Activated CD4-positive, CD25-positive, alpha-beta regulatory T cell treated with anti-CD3 and anti-CD28 coated beads, Interleukin-2, amount 50 U/mL, for 16 hours (primary cell): Measurements from ENCODE around the gene SCAMP4.
A peak's percentile ranks its signal among the peaks of the same experiment; 100 is the strongest.
"Not testable (repeated sequence)": the region's sequence is repeated elsewhere in the genome, so short reads cannot be mapped to it uniquely, and the experiment has no call there.

Experiments used
- DNase-seq: peaks from one replicate; pipeline ENCODE4 v3.0.0-alpha.2; 2020; ENCODE audit warnings: low read depth, low spot score

The SCAMP4 gene

GRCh38 chr19:1866693-1867348 is 38.4 kb upstream of the SCAMP4 start:
- no peak for DNase-seq

GRCh38 chr19:1867349-1867724 is 37.9 kb upstream of the SCAMP4 start:
- DNase-seq = no peak

GRCh38 chr19:1868971-1869370 is 36.2 kb upstream of the SCAMP4 start:
- no peak for DNase-seq

- DNase-seq = no peak
Observed at GRCh38 chr19:1871140-1871597, 34.0 kb upstream of the SCAMP4 start.

- DNase-seq = no peak
Observed at GRCh38 chr19:1871630-1872029, 33.6 kb upstream of the SCAMP4 start.

- DNase-seq = no peak
Observed at GRCh38 chr19:1872807-1873523, 32.2 kb upstream of the SCAMP4 start.

GRCh38 chr19:1873524-1874473 is 31.4 kb upstream of the SCAMP4 start:
- no peak for DNase-seq

GRCh38 chr19:1874554-1875185 is 30.5 kb upstream of the SCAMP4 start:
- DNase-seq = no peak

- not testable (repeated sequence) for DNase-seq
Observed at GRCh38 chr19:1875265-1875645, 29.9 kb upstream of the SCAMP4 start.

- peak; percentile 76 for DNase-seq
Observed at GRCh38 chr19:1875646-1876495, 29.3 kb upstream of the SCAMP4 start.

- not testable (repeated sequence) for DNase-seq
Observed at GRCh38 chr19:1876496-1877279, 28.5 kb upstream of the SCAMP4 start.

GRCh38 chr19:1877280-1877660 is 27.9 kb upstream of the SCAMP4 start:
- not testable (repeated sequence) for DNase-seq

GRCh38 chr19:1878583-1878982 is 26.6 kb upstream of the SCAMP4 start:
- DNase-seq = not testable (repeated sequence)

- DNase-seq = not testable (repeated sequence)
Observed at GRCh38 chr19:1879982-1880381, 25.2 kb upstream of the SCAMP4 start.

GRCh38 chr19:1880611-1881392 is 24.4 kb upstream of the SCAMP4 start:
- no peak for DNase-seq

- DNase-seq = not testable (repeated sequence)
Observed at GRCh38 chr19:1881393-1882088, 23.7 kb upstream of the SCAMP4 start.

GRCh38 chr19:1882089-1882785 is 23.0 kb upstream of the SCAMP4 start:
- DNase-seq = peak; percentile 51
